H1 (cell line): ENCODE results near the gene RERE. TPM values are rescaled to one million over a fixed set of nuclear protein-coding genes. Genes with fewer than 3 reads are reported as not detected.

Source experiments
- CTCF ChIA-PET: fragments of 300-600 bp; sonication (Branson Sonifier 250); formaldehyde crosslinking; loops from one replicate; lab custom pipeline; 2021; ENCODE audit not compliant: partially characterized antibody; lab: Charles Lee
- POLR2A ChIA-PET: fragments of 300-600 bp; sonication (Branson Sonifier 250); formaldehyde crosslinking; loops from one replicate; lab custom pipeline; 2021; ENCODE audit warnings: inconsistent platforms; ENCODE audit not compliant: partially characterized antibody; lab: Charles Lee
- DNase-seq, 2 experiments: peaks; one replicate each; pipeline versions ENCODE4 v3.0.0 to v3.0.0-alpha.2; 2010 to 2022; ENCODE audit warnings: low spot score in 2 of 2, low read depth in 1 of 2, mixed read lengths in 1 of 2
- FAIRE-seq: peaks from 2 replicates; lab custom pipeline; 2011; peaks lifted over from hg19 to GRCh38; lab: Jason Lieb, UNC
- H2AFZ ChIP-seq: 2 replicates; pipeline ENCODE4 v1.8.1; 2012; ENCODE audit warnings: low read length, inconsistent platforms
- H2AK5ac ChIP-seq: 2 replicates; pipeline ENCODE4 v1.6.1; 2013; ENCODE audit warnings: low read depth, low read length
- H2BK120ac ChIP-seq: replicated peaks from 2 replicates; pipeline ENCODE3; 2013; ENCODE audit warnings: low read depth, low read length, inconsistent platforms
- H2BK12ac ChIP-seq: 2 replicates; pipeline ENCODE4 v1.6.1; 2013; ENCODE audit warnings: low read depth, low read length
- H2BK15ac ChIP-seq: 2 replicates; pipeline ENCODE4 v1.6.1; 2013; ENCODE audit warnings: low read length
- H2BK20ac ChIP-seq: 2 replicates; pipeline ENCODE4 v1.6.1; 2013; ENCODE audit warnings: low read length
- H2BK5ac ChIP-seq: 2 replicates; pipeline ENCODE4 v1.6.1; 2013; ENCODE audit warnings: low read depth, low read length
- H3K14ac ChIP-seq: 2 replicates; pipeline ENCODE4 v1.6.1; 2013; ENCODE audit warnings: inconsistent platforms; ENCODE audit not compliant: insufficient read length
- H3K18ac ChIP-seq: 2 replicates; pipeline ENCODE4 v1.6.1; 2013; ENCODE audit warnings: low read length; ENCODE audit errors: extremely low read depth
- H3K23ac ChIP-seq: 2 replicates; pipeline ENCODE4 v1.6.1; 2013; ENCODE audit warnings: inconsistent platforms; ENCODE audit not compliant: insufficient read length
- H3K23me2 ChIP-seq: 2 replicates; pipeline ENCODE4 v1.6.1; 2013; ENCODE audit warnings: low read depth, low read length
- H3K27ac ChIP-seq: 2 replicates; pipeline ENCODE4 v1.6.1; 2011; ENCODE audit warnings: low read depth, low read length, inconsistent platforms
- H3K27me3 ChIP-seq, 4 experiments: replicated peaks in 1 of 4; 1 replicate in 1 of 4; 2 replicates in 3 of 4; pipeline versions ENCODE4 v1.6.1 to v1.8.1; 2011 to 2013; ENCODE audit warnings: low read length in 3 of 4, mild to moderate bottlenecking in 3 of 4, inconsistent platforms in 2 of 4, mixed read lengths in 2 of 4, moderate library complexity in 1 of 4; ENCODE audit not compliant: control insufficient read depth in 3 of 4, insufficient read depth in 3 of 4; ENCODE audit errors: extremely low read depth in 1 of 4
- H3K36me3 ChIP-seq, 4 experiments: 2 replicates each; pipeline versions ENCODE4 v1.6.1 to v1.8.1; 2011 to 2013; ENCODE audit warnings: mild to moderate bottlenecking in 4 of 4, low read length in 3 of 4, moderate library complexity in 2 of 4, control low read depth in 1 of 4, inconsistent platforms in 1 of 4; ENCODE audit not compliant: insufficient read depth in 4 of 4, control insufficient read depth in 2 of 4
- H3K4ac ChIP-seq: replicated peaks from 2 replicates; pipeline ENCODE3; 2013; ENCODE audit warnings: low read length, low read depth, mixed read lengths, inconsistent platforms; ENCODE audit not compliant: insufficient read length
- H3K4me1 ChIP-seq, 4 experiments: replicated peaks in 1 of 4; 1 replicate in 1 of 4; 2 replicates in 3 of 4; pipeline versions ENCODE4 v1.6.1 to v1.8.1; 2011 to 2013; ENCODE audit warnings: low read length in 3 of 4, inconsistent platforms in 2 of 4, mixed read lengths in 1 of 4; ENCODE audit not compliant: insufficient read depth in 4 of 4, control insufficient read depth in 3 of 4
- H3K4me2 ChIP-seq, 2 experiments: 2 replicates each; pipeline versions ENCODE4 v1.6.1 to v1.8.1; 2011 to 2013; ENCODE audit warnings: low read depth in 2 of 2, low read length in 2 of 2, control low read depth in 1 of 2, inconsistent platforms in 1 of 2, mild to moderate bottlenecking in 1 of 2; ENCODE audit not compliant: insufficient read depth in 1 of 2
- H3K4me3 ChIP-seq, 4 experiments: fragments of 200-600, 300-600 bp in 1 of 4; sonication (generic), shearing (Covaris generic), sonication (Bioruptor Twin) in 1 of 4; 2 replicates each; pipeline versions ENCODE4 v1.5.1 to v1.8.1; 2011 to 2016; ENCODE audit warnings: low read length in 4 of 4, low read depth in 3 of 4, control low read depth in 2 of 4, inconsistent platforms in 2 of 4, mild to moderate bottlenecking in 2 of 4, mixed read lengths in 1 of 4, moderate library complexity in 1 of 4; ENCODE audit not compliant: insufficient read depth in 2 of 4; ENCODE audit errors: extremely low read depth in 1 of 4
- H3K56ac ChIP-seq: replicated peaks from 2 replicates; pipeline ENCODE3; 2013; ENCODE audit warnings: low read depth, mild to moderate bottlenecking, mixed read lengths, low read length, inconsistent platforms; ENCODE audit not compliant: insufficient read length
- H3K79me1 ChIP-seq: 2 replicates; pipeline ENCODE4 v1.6.1; 2013; ENCODE audit warnings: low read depth, low read length, control low read depth
- H3K79me2 ChIP-seq, 2 experiments: 2 replicates each; pipeline versions ENCODE4 v1.6.1 to v1.8.1; 2012 to 2013; ENCODE audit warnings: low read length in 2 of 2, mild to moderate bottlenecking in 2 of 2, inconsistent platforms in 1 of 2; ENCODE audit not compliant: insufficient read depth in 2 of 2, control insufficient read depth in 1 of 2
- H3K9ac ChIP-seq, 4 experiments: replicated peaks in 1 of 4; 1 replicate in 1 of 4; 2 replicates in 3 of 4; pipeline versions ENCODE4 v1.6.1 to v1.8.1; 2011 to 2013; ENCODE audit warnings: low read depth in 3 of 4, low read length in 3 of 4, control low read depth in 2 of 4, mild to moderate bottlenecking in 2 of 4, moderate library complexity in 2 of 4, inconsistent platforms in 1 of 4; ENCODE audit errors: extremely low read depth in 1 of 4
- H3K9me3 ChIP-seq, 2 experiments: 2 replicates each; pipeline versions ENCODE4 v1.6.1 to v1.8.1; 2012 to 2013; ENCODE audit warnings: mild to moderate bottlenecking in 2 of 2, moderate library complexity in 2 of 2, control low read depth in 1 of 2, inconsistent platforms in 1 of 2, low read depth in 1 of 2, low read length in 1 of 2, mixed read lengths in 1 of 2; ENCODE audit not compliant: insufficient read depth in 2 of 2
- H4K20me1 ChIP-seq, 2 experiments: replicated peaks in 1 of 2; 2 replicates each; pipeline versions ENCODE3 to v1.8.1; 2011 to 2013; ENCODE audit warnings: inconsistent platforms in 2 of 2, low read length in 2 of 2, mild to moderate bottlenecking in 1 of 2; ENCODE audit not compliant: insufficient read depth in 2 of 2, control insufficient read depth in 1 of 2
- H4K5ac ChIP-seq: 2 replicates; pipeline ENCODE4 v1.6.1; 2013; ENCODE audit warnings: low read length, low read depth, mixed read lengths, inconsistent platforms; ENCODE audit not compliant: insufficient read length
- H4K8ac ChIP-seq: 2 replicates; pipeline ENCODE4 v1.8.0; 2013; ENCODE audit warnings: mild to moderate bottlenecking, moderate library complexity, low read length, inconsistent platforms; ENCODE audit not compliant: insufficient read depth; ENCODE audit errors: extremely low read depth
- H4K91ac ChIP-seq: replicated peaks from 2 replicates; pipeline ENCODE3; 2013; ENCODE audit warnings: low read length, mixed read lengths, inconsistent platforms; ENCODE audit not compliant: insufficient read length
- BRCA1 ChIP-seq: IDR thresholded peaks from 2 replicates; pipeline ENCODE4 v1.6.1; 2012; ENCODE audit warnings: low read depth, low read length, improper control_type of control experiment
- WGBS, 2 experiments: shearing (Covaris generic) in 1 of 2; methylation state at CpG; one replicate each; pipeline versions ENCODE4 v1.1.6 to v1.1.7; 2013 to 2015; ENCODE audit warnings: low lambda C conversion rate in 2 of 2, mixed read lengths in 2 of 2, inconsistent platforms in 1 of 2, low coverage in 1 of 2, missing lambda C conversion rate in 1 of 2; ENCODE audit not compliant: insufficient replicate concordance in 2 of 2, insufficient coverage in 1 of 2, insufficient read length in 1 of 2; ENCODE audit errors: extremely low coverage in 1 of 2, missing lambda C conversion rate in 1 of 2; 5-methylcytosine and 5-hydroxymethylcytosine counted together
- polyA plus RNA-seq, 7 experiments: library from polyadenylated mRNA; depleted of rRNA in 3 of 7; stranded (reverse) in 5 of 7; unstranded in 2 of 7; fragments of >200 nt in 5 of 7; fragments of 200-250 nt in 2 of 7; gene quantifications; 1 replicate in 5 of 7; 2 replicates in 1 of 7; 4 replicates in 1 of 7; pipeline versions ENCODE4 v1.2.1 to v1.2.3, GENCODE V29; 2011 to 2013; ENCODE audit warnings: missing spikeins in 2 of 7, mixed read lengths in 2 of 7
- total RNA-seq: library from RNA; stranded (reverse); fragmentation: NEBNext Ultra II Directional; extraction: Animal tissue kit (Norgen Biotek cat#: 25700); gene quantifications from 2 replicates; pipeline ENCODE4 v1.2.1, GENCODE V29; 2021

Gene RERE
- total and polyA plus RNA-seq, 2 of the 8 experiments (the other 6 are each of a cell fraction or from before 2014, with no cell fraction given) = 15.3 to 142 TPM

GRCh38 chr1:8662380-8663072 is 154.9 kb downstream of the RERE start:
- H2AFZ ChIP-seq = no peak overlapping the region
- H3K9ac ChIP-seq = no peak overlapping the region
- H2BK120ac ChIP-seq = no peak overlapping the region
- H2AK5ac ChIP-seq = no peak overlapping the region
- DNase-seq = no peak
- peaks cover 17% of the 10 kb centered on the region for H3K79me1 ChIP-seq
- no peak overlapping the region for H3K4ac ChIP-seq
- ChIA-PET CTCF (interaction anchor here (0.8 to 2.4 kb wide), 12 partner anchors 7 to 113 kb away, joined by 3 to 11 read pairs (median 4); no protein-coding TSS in a partner anchor), POLR2A (interaction anchor here (0.5 to 2.3 kb wide), 6 partner anchors 11 to 923 kb away, joined by 3 to 5 read pairs (median 4); no protein-coding TSS in a partner anchor)
- no peak overlapping the region for H3K27ac ChIP-seq
- H4K91ac ChIP-seq = no peak overlapping the region
- H2BK12ac ChIP-seq = no peak overlapping the region
- no peak overlapping the region for H3K23ac ChIP-seq
- 97% methylated on average over 4 of the region's 4 CpGs; no CpG with 5 or more reads in 1 of the 2 experiments for WGBS, 2 experiments
- peaks cover 0 to 28% (median 13%) of the 10 kb centered on the region in 4 experiments; a peak in 4 of 7 replicates for H3K4me1 ChIP-seq
- FAIRE-seq = no peak
- H4K8ac ChIP-seq = no peak overlapping the region
- H3K36me3 ChIP-seq = no peaks in the 10 kb centered on the region
- no peak overlapping the region for H3K4me3 ChIP-seq
- H2BK5ac ChIP-seq = no peak overlapping the region
- no peak overlapping the region for H2BK20ac ChIP-seq
- no peak overlapping the region for H3K56ac ChIP-seq
- no peaks in the 10 kb centered on the region for H3K27me3 ChIP-seq
- H3K9me3 ChIP-seq = no peaks in the 10 kb centered on the region
- H3K4me2 ChIP-seq = no peak overlapping the region
- no peak overlapping the region for H2BK15ac ChIP-seq
- peaks cover 40 to 48% of the 10 kb centered on the region in 2 experiments for H4K20me1 ChIP-seq
- no peak overlapping the region for H4K5ac ChIP-seq
- TF ChIP-seq BRCA1 = no peak
- TF ChIP-seq, all 59 proteins: peak for 0
- Histone ChIP-seq H3K23me2 (no peaks in the 10 kb centered on the region), H3K14ac (no peak overlapping the region), H3K18ac (no peak overlapping the region), H3K79me2 (peaks cover 41 to 100% of the 10 kb centered on the region in 2 experiments)
